Stimulated activated CD8-positive, alpha-beta memory T cell treated with anti-CD3 and anti-CD28 coated beads, Interleukin-2, amount 100 ng/mL, for 1 hour (primary cell): ENCODE results near the gene SMIM24.
"Not testable (repeated sequence)": the region's sequence is repeated elsewhere in the genome, so short reads cannot be mapped to it uniquely, and the experiment has no call there.

Experiments
- DNase-seq, 2 donors: peaks; one replicate each; pipeline ENCODE4 v3.0.0-alpha.2; 2020; ENCODE audit warnings: low read depth in 2 of 2

SMIM24 gene

DNA sequence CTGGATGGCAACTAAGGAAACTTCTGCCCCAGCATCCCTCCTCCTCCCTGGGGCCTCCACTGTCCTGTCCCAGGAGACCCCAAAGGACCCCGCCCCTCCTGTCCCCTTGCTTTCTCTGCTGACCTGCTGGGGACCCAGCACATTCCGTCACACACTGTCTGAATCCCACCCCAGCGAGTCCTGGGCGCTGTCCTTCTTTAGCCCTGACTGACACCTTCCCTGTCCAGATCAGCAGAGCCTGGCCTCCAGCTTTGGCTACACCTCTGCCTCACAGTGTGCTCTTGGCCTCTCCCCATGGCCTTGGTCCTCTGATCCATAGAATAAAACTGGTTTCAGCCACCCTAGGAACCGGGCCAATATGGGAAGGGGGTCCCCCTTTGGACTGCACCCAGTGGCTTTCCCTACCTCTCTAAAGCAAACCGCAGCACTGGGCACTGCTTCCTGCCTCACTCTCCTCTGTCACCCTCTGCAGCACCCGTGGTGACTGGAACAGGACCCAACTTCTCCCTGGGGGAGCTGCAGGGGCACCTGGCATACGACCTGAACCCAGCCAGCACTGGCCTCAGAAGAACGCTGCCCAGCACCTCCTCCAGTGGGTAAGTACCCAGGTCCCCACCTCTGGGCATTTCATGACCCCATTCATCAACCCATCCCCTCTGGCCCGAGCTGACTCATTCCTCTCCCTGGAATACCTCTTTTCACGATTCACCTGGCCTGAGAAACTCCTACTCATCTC is 46.4 kb downstream of the SMIM24 start:
- no peak for DNase-seq

DNA sequence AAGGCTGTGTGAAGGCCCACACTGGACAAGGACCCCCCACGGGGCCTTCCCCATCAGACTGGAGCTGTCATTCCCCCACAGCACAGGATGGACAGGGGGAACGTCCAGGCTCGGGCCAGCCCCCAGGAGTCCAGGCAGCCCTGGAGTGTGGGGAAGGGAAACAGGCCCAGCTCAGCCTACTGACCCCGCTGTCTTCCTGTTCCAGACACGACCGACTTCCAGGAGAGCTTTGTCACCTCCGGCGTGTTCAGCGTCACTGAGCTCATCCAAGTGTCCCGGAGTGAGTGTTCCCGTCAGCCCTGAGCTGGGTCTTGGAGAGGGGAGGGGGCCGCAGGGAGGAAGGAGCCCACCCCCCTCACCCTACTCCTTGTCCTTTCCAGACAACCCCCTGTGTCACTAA is 47.0 kb downstream of the SMIM24 start:
- DNase-seq = no peak

DNA sequence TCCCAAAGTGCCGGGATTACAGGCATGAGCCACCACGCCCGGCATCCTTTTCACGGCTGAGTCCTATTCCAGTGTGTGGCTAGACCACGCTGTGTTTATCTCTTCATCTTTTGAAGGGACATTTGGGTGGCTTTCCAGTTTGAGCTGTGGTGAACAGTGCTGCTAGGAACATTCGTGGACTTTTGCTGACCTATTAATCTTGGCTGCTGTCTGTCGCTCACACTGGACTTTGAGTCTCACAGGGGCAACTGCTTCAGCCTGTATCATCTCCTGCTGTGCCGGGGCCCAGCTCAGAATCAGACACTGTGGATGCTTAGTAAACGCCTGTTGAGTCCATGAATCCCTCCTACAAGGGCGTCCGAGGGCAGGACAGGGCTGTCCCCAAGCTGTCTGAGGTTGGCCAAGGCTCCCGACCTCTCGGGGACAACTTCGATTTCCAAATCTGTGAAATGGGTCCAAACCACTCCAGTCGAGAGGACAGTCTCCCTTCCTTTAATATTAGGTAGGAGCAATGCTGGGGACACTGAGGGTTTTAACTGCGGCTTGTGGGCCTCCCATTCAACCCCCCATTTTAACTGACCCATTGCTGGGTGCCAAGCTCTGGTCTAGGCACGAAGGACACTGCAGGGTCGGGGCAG is 48.4 kb downstream of the SMIM24 start:
- DNase-seq = no peak

DNA sequence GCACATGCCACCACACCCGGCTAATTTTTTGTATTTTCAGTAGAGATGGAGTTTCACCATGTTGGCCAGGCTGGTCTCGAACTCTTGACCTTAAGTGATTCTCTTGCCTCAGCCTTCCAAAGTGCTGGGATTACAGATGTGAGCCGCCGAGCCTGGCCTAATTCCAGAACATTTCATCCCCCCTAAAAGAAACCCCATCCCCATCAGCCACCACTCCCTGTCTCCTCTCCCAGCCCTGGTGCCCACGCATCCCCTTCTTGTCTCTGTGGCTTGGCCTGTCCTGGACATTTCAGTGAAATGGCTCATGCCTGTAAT is 50.0 kb downstream of the SMIM24 start:
- DNase-seq = not testable (repeated sequence)

DNA sequence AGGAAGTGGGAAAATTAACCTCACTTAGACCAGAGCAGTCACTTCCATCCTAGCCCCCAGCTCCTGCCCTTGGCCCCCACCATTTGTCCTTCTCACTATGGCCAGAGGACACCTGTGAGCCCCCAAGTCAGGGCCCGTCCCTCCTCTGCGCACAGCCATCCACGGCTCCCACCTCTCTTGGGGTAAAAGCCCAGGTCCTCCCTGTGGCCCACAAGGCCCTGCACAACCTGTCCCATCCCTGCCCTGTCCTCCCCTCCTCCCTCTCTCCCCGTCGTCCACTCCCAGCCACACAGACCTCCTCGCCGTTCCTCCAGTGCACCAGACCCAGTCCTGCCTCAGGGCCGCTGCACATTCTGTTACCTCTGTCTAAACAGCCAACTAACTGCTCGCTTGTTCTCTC is 53.9 kb downstream of the SMIM24 start:
- no peak for DNase-seq
